ENCODE data around the gene MASTL.

GRCh38 chr10:27235706-27236105, 80.6 kb downstream of the MASTL start:
- no peak for TF ChIP-seq CTCF (conservative IDR thresholded peaks at IDR 0.05; ENCODE audit: low read depth, low read length)
- no peak for TF ChIP-seq EZH2 (IDR thresholded peaks at IDR 0.05; ENCODE audit: borderline replicate concordance, low read depth, low read length, poor library complexity, severe bottlenecking)
